Neural progenitor cell (in vitro differentiated cells): ENCODE data around the gene NTRK1. TPM values are rescaled to one million over a fixed set of nuclear protein-coding genes. Genes with fewer than 3 reads are reported as not detected.
A peak's percentile ranks its signal among the peaks of the same experiment; 100 is the strongest.

Experiments used
- DNase-seq: peaks from one replicate; pipeline ENCODE4 v3.0.0-alpha.2; 2016; ENCODE audit warnings: low spot score
- H2AFZ ChIP-seq: fragments of 200-600 bp; sonication (generic); replicated peaks from 2 replicates; pipeline ENCODE4 v1.6.1; 2016; ENCODE audit warnings: antibody characterized with exemption
- H3F3A ChIP-seq: fragments of 200-600 bp; sonication (generic); 2 replicates; pipeline ENCODE4 v1.6.1; 2016; ENCODE audit warnings: antibody characterized with exemption, low read depth
- H3K27ac ChIP-seq: fragments of 200-600 bp; sonication (generic); 2 replicates; pipeline ENCODE4 v1.5.1; 2016; ENCODE audit warnings: mild to moderate bottlenecking
- H3K27me3 ChIP-seq: fragments of 200-600 bp; sonication (generic); 2 replicates; pipeline ENCODE4 v1.6.1; 2016; ENCODE audit warnings: mild to moderate bottlenecking, moderate library complexity
- H3K36me3 ChIP-seq: fragments of 200-600 bp; sonication (generic); 2 replicates; pipeline ENCODE4 v1.5.1; 2016
- H3K4me1 ChIP-seq: fragments of 200-600 bp; sonication (generic); 2 replicates; pipeline ENCODE4 v1.6.1; 2016; ENCODE audit warnings: mixed run types
- H3K4me2 ChIP-seq: fragments of 200-600 bp; sonication (generic); 2 replicates; pipeline ENCODE4 v1.6.1; 2016
- H3K4me3 ChIP-seq: fragments of 200-600 bp; sonication (generic); 2 replicates; pipeline ENCODE4 v1.5.1; 2016
- H3K79me2 ChIP-seq: fragments of 200-600 bp; sonication (generic); 2 replicates; pipeline ENCODE4 v1.6.1; 2016; ENCODE audit warnings: low read depth
- H3K9ac ChIP-seq: fragments of 200-600 bp; sonication (generic); 2 replicates; pipeline ENCODE4 v1.6.1; 2016
- H3K9me3 ChIP-seq: fragments of 200-600 bp; sonication (generic); 2 replicates; pipeline ENCODE4 v1.5.1; 2016; ENCODE audit warnings: low read depth
- H4K20me1 ChIP-seq: fragments of 200-600 bp; sonication (generic); 2 replicates; pipeline ENCODE4 v1.6.1; 2016; ENCODE audit warnings: low read depth
- H3K27ac Mint-ChIP-seq: 3 replicates; pipeline ENCODE4 v1.8.0; 2021; ENCODE audit warnings: mixed read lengths
- H3K27me3 Mint-ChIP-seq: 2 replicates; pipeline ENCODE4 v1.8.0; 2022; ENCODE audit warnings: low read depth, mild to moderate bottlenecking, inconsistent platforms, moderate library complexity, mixed read lengths; ENCODE audit not compliant: insufficient read depth
- H3K36me3 Mint-ChIP-seq: 3 replicates; pipeline ENCODE4 v1.8.0; 2021; ENCODE audit warnings: mixed read lengths
- H3K4me1 Mint-ChIP-seq: 3 replicates; pipeline ENCODE4 v1.8.0; 2021; ENCODE audit warnings: mixed read lengths
- H3K4me3 Mint-ChIP-seq: 3 replicates; pipeline ENCODE4 v1.8.0; 2021; ENCODE audit warnings: mild to moderate bottlenecking, moderate library complexity, mixed read lengths
- H3K9me3 Mint-ChIP-seq: 3 replicates; pipeline ENCODE4 v1.8.0; 2020; ENCODE audit warnings: mixed read lengths
- EZH2 ChIP-seq: fragments of 200-600 bp; sonication (generic); IDR thresholded peaks from 2 replicates; pipeline ENCODE4 v1.6.1; 2017; ENCODE audit warnings: antibody characterized with exemption, mild to moderate bottlenecking, moderate library complexity
- EZH2phosphoT487 ChIP-seq: fragments of 200-600 bp; sonication (generic); IDR thresholded peaks from 2 replicates; pipeline ENCODE4 v1.6.1; 2017; ENCODE audit warnings: antibody characterized with exemption
- total RNA-seq: library from RNA; depleted of rRNA; stranded (reverse); fragments of >200 nt; gene quantifications from 2 replicates; pipeline ENCODE4 v1.2.3, GENCODE V29; 2015; ENCODE audit warnings: low replicate concordance
- TF ChIP-seq, protein P1 (sequence below): fragments of 200-600 bp; sonication (generic); IDR thresholded peaks from 2 replicates; pipeline ENCODE4 v1.5.1; 2017; ENCODE audit warnings: antibody characterized with exemption, mild to moderate bottlenecking

NTRK1 gene
- total RNA-seq, 1 donor from 2014 or later, result not detected

DNA sequence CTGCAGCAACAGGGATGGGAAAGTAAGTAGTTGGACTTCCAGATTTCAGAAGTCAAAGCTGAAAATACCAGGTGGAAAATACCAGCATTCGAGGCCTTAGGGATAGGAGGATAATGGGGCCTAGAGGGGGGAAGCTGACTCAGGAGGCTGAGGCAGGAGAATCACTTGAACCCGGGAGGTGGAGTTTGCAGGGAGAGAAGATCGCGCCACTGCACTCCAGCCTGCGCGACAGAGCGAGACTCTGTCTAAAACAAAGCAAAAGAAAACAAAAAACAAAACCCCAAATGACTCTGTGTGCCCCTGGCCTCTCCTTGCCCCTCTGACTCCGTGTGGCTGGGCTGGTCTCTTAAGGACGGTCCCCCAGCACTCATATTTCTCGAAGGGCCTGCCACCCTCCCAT, 47.4 kb upstream of the NTRK1 start:
- H3K27me3 Mint-ChIP-seq, result peaks cover 18% of the 10 kb centered on the region
- H3K4me1 Mint-ChIP-seq, result peaks cover 41% of the 10 kb centered on the region
- no peak overlapping the region for H3K9ac ChIP-seq
- peaks cover 54% of the 10 kb centered on the region for H3K27me3 ChIP-seq
- H3K9me3 ChIP-seq, result no peaks in the 10 kb centered on the region
- no peak for DNase-seq
- no peaks in the 10 kb centered on the region for H3K79me2 ChIP-seq
- no peak overlapping the region for H3K27ac Mint-ChIP-seq
- H2AFZ ChIP-seq, result peak overlapping the region; percentile 91
- H3K4me3 ChIP-seq, result peak overlapping the region; percentile 40
- peaks cover 9% of the 10 kb centered on the region for H3F3A ChIP-seq
- H4K20me1 ChIP-seq, result no peaks in the 10 kb centered on the region
- no peaks in the 10 kb centered on the region for H3K36me3 Mint-ChIP-seq
- peaks cover 21% of the 10 kb centered on the region for H3K4me1 ChIP-seq
- TF ChIP-seq, protein P1, sequence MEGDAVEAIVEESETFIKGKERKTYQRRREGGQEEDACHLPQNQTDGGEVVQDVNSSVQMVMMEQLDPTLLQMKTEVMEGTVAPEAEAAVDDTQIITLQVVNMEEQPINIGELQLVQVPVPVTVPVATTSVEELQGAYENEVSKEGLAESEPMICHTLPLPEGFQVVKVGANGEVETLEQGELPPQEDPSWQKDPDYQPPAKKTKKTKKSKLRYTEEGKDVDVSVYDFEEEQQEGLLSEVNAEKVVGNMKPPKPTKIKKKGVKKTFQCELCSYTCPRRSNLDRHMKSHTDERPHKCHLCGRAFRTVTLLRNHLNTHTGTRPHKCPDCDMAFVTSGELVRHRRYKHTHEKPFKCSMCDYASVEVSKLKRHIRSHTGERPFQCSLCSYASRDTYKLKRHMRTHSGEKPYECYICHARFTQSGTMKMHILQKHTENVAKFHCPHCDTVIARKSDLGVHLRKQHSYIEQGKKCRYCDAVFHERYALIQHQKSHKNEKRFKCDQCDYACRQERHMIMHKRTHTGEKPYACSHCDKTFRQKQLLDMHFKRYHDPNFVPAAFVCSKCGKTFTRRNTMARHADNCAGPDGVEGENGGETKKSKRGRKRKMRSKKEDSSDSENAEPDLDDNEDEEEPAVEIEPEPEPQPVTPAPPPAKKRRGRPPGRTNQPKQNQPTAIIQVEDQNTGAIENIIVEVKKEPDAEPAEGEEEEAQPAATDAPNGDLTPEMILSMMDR, result no peak
- TF ChIP-seq EZH2, result no peak
- TF ChIP-seq EZH2phosphoT487, result no peak
- H3K9me3 Mint-ChIP-seq, result no peaks in the 10 kb centered on the region
- no peak overlapping the region for H3K27ac ChIP-seq
- H3K4me2 ChIP-seq, result peak overlapping the region; percentile 80
- H3K36me3 ChIP-seq, result no peaks in the 10 kb centered on the region
- H3K4me3 Mint-ChIP-seq, result peak overlapping the region; percentile 72

DNA sequence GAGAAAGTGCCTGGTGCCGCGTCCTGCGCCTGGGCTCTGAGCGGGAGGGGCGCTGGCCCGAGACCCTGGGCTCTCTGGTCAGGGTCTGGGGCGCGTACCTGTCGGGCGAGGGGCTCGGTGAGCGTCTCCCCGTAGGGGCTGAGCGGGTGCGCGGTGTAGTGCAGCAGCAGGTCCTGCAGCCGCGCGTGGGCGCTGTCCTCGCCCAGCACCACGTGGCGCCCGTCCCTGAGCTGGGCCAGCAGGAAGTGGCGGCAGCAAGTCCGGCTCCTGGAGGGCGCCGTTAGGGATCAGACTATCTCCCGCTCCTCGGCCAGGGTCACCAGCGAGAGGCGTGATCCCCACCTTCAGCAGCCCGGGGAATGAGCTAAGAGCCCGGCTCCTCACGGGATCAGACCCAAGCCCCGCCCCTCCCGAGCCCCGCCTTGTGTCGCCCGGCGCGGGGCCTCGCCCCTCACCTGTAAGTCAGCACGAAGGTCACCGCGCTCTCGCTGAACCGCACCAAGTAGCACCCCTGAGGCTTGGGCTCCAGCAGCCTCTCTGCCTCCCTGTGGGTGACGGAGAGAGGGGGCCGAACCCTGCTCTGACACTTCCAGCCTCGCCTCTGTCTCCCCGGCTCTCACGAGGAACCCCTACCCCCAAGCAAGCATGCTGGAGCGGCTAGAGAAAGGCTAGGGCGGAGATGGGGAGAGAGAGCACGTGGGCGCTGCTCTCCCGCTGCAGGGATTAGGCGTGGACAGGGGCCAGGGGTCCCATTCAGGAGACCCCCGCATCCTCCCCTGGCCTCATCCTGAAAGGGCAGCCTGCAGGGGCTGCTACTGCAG, 46.7 kb upstream of the NTRK1 start:
- peak; percentile 73 for DNase-seq
- Mint-ChIP-seq H3K4me1 (peaks cover 41% of the 10 kb centered on the region), H3K27ac (peak overlapping the region; percentile 58), H3K36me3 (no peaks in the 10 kb centered on the region), H3K4me3 (peak overlapping the region; percentile 61), H3K9me3 (no peaks in the 10 kb centered on the region), H3K27me3 (peaks cover 18% of the 10 kb centered on the region)
- H3K27ac ChIP-seq, result no peak overlapping the region
- H4K20me1 ChIP-seq, result no peaks in the 10 kb centered on the region
- peak overlapping the region; percentile 80 for H3K4me2 ChIP-seq
- peak overlapping the region; percentile 91 for H2AFZ ChIP-seq
- TF ChIP-seq EZH2phosphoT487 (no peak), EZH2 (no peak)
- TF ChIP-seq, protein P1, result peak; percentile 55
- no peaks in the 10 kb centered on the region for H3K36me3 ChIP-seq
- peaks cover 21% of the 10 kb centered on the region for H3K4me1 ChIP-seq
- H3K9me3 ChIP-seq, result no peaks in the 10 kb centered on the region
- H3K4me3 ChIP-seq, result peak overlapping the region; percentile 40
- no peak overlapping the region for H3K9ac ChIP-seq
- H3K27me3 ChIP-seq, result peaks cover 54% of the 10 kb centered on the region
- no peaks in the 10 kb centered on the region for H3K79me2 ChIP-seq
- peaks cover 9% of the 10 kb centered on the region for H3F3A ChIP-seq

DNA sequence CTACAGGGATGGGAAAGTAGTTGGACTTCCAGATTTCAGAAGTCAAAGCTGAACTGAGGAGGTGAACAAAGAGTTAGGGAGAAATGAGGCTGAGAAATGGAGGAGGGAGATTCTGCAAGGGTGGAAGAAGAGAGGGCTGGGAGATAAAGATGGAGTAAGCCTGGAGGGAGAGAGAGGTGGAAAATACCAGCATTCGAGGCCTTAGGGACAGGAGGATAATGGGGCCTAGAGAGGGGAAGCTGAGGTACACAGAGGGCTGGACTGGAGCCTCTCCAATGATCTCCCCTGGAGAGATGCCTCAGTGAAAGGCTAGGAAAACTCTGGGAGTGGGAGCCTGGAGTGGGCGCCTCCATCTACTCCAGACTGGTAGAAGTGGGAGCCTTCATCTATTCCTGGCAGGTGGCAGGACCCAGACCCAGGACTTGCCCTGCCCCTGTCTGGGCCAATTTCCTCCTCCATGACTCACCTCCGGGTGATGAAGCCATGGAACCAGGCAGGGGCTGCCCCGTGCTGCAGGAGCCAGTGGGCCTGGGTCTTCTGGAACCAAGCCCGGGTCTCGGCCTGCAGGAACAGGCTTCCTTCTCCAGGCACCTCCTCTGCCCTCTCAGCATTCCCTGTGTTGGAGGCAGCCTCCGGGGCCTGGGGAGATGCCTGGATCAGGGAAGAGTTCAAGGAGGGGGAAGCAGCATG, 45.9 kb upstream of the NTRK1 start:
- Mint-ChIP-seq H3K27ac (peak overlapping the region; percentile 58), H3K27me3 (peaks cover 16% of the 10 kb centered on the region), H3K9me3 (no peaks in the 10 kb centered on the region), H3K4me1 (peaks cover 39% of the 10 kb centered on the region), H3K36me3 (no peaks in the 10 kb centered on the region), H3K4me3 (peak overlapping the region; percentile 66)
- Histone ChIP-seq H2AFZ (peak overlapping the region; percentile 91), H3K27ac (no peak overlapping the region), H4K20me1 (no peaks in the 10 kb centered on the region), H3K4me2 (peak overlapping the region; percentile 80), H3K27me3 (peaks cover 56% of the 10 kb centered on the region), H3K36me3 (no peaks in the 10 kb centered on the region), H3F3A (peaks cover 9% of the 10 kb centered on the region), H3K9ac (no peak overlapping the region), H3K9me3 (no peaks in the 10 kb centered on the region), H3K79me2 (no peaks in the 10 kb centered on the region), H3K4me1 (peaks cover 15% of the 10 kb centered on the region), H3K4me3 (no peak overlapping the region)
- TF ChIP-seq EZH2, result no peak
- TF ChIP-seq, protein P1, result no peak
- no peak for TF ChIP-seq EZH2phosphoT487
- no peak for DNase-seq
